ENCODE measurements around the gene AHI1. TPM values are rescaled to one million over a fixed set of nuclear protein-coding genes. Genes with fewer than 3 reads are reported as not detected.

AHI1 gene
- total RNA-seq, 1 experiment from 2014 or later, result 18.8 TPM

DNA sequence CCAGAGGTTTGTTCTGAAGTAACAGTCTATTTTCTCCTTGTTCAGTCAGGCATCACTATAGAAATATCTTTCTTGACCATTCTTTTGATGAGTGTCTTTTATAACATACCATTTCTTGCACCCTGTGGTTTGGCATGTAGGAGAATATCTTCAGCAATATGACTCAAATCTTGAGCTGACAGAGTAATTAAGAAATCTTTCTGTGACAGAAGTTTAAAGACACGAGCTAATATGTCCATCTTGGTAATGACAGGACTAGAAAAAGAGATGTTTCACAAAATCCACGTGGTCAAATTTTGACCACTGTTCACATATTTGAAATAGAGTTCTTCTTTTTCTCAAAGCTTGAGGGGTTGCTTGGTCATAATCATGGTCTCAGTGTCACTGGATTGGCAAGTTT, 166.5 kb downstream of the AHI1 start (continued):
- TF ChIP-seq, protein P1, sequence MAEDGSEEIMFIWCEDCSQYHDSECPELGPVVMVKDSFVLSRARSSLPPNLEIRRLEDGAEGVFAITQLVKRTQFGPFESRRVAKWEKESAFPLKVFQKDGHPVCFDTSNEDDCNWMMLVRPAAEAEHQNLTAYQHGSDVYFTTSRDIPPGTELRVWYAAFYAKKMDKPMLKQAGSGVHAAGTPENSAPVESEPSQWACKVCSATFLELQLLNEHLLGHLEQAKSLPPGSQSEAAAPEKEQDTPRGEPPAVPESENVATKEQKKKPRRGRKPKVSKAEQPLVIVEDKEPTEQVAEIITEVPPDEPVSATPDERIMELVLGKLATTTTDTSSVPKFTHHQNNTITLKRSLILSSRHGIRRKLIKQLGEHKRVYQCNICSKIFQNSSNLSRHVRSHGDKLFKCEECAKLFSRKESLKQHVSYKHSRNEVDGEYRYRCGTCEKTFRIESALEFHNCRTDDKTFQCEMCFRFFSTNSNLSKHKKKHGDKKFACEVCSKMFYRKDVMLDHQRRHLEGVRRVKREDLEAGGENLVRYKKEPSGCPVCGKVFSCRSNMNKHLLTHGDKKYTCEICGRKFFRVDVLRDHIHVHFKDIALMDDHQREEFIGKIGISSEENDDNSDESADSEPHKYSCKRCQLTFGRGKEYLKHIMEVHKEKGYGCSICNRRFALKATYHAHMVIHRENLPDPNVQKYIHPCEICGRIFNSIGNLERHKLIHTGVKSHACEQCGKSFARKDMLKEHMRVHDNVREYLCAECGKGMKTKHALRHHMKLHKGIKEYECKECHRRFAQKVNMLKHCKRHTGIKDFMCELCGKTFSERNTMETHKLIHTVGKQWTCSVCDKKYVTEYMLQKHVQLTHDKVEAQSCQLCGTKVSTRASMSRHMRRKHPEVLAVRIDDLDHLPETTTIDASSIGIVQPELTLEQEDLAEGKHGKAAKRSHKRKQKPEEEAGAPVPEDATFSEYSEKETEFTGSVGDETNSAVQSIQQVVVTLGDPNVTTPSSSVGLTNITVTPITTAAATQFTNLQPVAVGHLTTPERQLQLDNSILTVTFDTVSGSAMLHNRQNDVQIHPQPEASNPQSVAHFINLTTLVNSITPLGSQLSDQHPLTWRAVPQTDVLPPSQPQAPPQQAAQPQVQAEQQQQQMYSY (CRISPR knock-in tag; IDR thresholded peaks at IDR 0.05), result no peak
- TF ChIP-seq, protein P2, sequence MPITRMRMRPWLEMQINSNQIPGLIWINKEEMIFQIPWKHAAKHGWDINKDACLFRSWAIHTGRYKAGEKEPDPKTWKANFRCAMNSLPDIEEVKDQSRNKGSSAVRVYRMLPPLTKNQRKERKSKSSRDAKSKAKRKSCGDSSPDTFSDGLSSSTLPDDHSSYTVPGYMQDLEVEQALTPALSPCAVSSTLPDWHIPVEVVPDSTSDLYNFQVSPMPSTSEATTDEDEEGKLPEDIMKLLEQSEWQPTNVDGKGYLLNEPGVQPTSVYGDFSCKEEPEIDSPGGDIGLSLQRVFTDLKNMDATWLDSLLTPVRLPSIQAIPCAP (CRISPR knock-in tag; IDR thresholded peaks at IDR 0.05), result no peak
- no peak for TF ChIP-seq FOXP1 (CRISPR knock-in tag; IDR thresholded peaks at IDR 0.05; ENCODE audit: borderline replicate concordance)
- TF ChIP-seq, protein P3, sequence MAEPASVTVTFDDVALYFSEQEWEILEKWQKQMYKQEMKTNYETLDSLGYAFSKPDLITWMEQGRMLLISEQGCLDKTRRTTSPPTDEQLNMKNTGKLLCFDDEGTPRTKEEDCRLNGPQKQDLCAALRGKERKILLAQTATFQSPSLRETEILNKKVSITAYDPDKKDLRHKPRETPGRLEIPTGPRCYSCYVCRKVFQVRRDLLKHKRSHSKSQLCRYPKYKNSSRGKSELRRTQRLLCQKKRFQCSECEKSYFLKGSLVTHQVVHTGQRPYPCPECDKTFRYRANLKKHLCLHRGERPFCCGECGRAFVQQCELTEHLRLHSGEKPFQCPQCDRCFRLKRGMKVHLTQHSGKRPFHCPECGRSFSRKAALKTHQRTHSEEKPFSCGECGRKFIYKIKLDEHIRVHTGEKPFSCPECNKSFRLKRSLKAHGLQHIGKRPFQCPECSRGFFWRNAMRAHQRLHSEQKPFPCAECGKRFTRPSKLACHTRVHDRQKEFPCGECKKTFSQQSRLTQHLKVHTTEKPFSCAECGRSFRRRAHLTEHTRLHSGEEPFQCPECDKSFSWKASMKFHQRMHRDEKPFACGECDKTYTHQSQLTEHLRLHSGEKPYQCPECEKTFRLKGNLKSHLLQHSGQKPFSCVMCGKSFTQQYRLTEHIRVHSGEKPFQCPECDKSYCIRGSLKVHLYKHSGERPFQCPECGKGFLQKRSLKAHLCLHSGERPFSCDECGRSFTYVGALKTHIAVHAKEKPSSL (CRISPR knock-in tag; conservative IDR thresholded peaks at IDR 0.05), result no peak
- TF ChIP-seq, protein P4, sequence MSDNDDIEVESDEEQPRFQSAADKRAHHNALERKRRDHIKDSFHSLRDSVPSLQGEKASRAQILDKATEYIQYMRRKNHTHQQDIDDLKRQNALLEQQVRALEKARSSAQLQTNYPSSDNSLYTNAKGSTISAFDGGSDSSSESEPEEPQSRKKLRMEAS (CRISPR knock-in tag; IDR thresholded peaks at IDR 0.05), result no peak
- no peak for TF ChIP-seq ATF1 (CRISPR knock-in tag; IDR thresholded peaks at IDR 0.05)
- no peak for TF ChIP-seq FOXJ3 (CRISPR knock-in tag; IDR thresholded peaks at IDR 0.05; ENCODE audit: borderline replicate concordance)
- TF ChIP-seq, protein P5, sequence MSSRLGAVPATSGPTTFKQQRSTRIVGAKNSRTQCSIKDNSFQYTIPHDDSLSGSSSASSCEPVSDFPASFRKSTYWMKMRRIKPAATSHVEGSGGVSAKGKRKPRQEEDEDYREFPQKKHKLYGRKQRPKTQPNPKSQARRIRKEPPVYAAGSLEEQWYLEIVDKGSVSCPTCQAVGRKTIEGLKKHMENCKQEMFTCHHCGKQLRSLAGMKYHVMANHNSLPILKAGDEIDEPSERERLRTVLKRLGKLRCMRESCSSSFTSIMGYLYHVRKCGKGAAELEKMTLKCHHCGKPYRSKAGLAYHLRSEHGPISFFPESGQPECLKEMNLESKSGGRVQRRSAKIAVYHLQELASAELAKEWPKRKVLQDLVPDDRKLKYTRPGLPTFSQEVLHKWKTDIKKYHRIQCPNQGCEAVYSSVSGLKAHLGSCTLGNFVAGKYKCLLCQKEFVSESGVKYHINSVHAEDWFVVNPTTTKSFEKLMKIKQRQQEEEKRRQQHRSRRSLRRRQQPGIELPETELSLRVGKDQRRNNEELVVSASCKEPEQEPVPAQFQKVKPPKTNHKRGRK (CRISPR knock-in tag; IDR thresholded peaks at IDR 0.05; ENCODE audit: borderline replicate concordance), result no peak

DNA sequence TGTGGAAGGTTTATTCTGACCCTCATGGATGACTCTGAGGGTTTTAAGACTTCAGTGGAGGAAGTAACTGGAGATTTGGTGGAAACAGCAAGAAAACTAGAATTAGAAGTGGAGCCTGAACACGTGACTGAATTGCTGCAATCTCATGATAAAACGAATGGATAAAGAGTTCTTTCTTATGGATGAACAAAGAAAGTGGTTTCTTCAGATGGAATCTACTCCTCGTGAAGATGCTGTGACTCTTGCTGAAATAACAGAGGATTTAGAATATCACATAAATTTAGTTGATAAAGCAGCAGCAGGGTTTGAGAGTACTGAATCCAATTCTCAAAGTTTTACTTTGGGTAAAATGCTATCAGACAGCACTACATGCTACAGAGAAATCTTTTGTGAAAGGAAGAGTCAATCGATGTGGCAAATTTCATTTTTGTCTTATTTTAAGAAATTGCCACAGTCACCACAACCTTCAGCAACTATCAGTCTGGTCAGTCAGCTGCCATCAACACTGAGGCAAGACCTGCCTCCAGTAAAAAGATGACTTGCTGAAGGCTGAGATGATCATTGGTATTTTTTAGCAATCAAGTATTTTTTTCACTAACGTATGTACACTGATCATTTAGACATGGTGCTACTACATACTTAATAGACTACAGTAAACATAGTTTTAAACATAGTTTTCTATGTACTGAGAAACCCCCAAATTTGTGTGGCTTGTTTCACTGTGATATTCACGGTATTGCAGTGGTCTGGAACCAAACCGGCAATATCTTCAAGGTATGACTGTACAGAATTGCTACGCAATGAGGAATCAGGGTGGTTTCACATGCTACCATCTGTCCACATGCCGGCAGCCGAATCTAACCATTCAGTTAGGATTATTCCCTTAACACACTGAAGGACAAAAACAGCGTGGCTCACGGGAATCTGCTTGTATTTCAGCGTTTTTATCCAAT, 167.4 kb downstream of the AHI1 start:
- peaks cover 12% of the 10 kb centered on the region for H3K9me3 Mint-ChIP-seq
- no peak overlapping the region for H3K4me3 Mint-ChIP-seq
- ChIA-PET POLR2A (no interaction called here), CTCF (no interaction called here)
- DNase-seq (ENCODE audit: low spot score) (no peak), ATAC-seq (no peak)
- H3K4me1 Mint-ChIP-seq, result no peaks in the 10 kb centered on the region
- no peaks in the 10 kb centered on the region for H3K36me3 Mint-ChIP-seq
- no peak overlapping the region for H3K27ac Mint-ChIP-seq
- no peaks in the 10 kb centered on the region for H3K27me3 Mint-ChIP-seq (ENCODE audit: low read depth)
- TF ChIP-seq, protein P6, sequence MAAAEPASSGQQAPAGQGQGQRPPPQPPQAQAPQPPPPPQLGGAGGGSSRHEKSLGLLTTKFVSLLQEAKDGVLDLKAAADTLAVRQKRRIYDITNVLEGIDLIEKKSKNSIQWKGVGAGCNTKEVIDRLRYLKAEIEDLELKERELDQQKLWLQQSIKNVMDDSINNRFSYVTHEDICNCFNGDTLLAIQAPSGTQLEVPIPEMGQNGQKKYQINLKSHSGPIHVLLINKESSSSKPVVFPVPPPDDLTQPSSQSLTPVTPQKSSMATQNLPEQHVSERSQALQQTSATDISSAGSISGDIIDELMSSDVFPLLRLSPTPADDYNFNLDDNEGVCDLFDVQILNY (CRISPR knock-in tag; IDR thresholded peaks at IDR 0.05), result no peak
- TF ChIP-seq, protein P3 (CRISPR knock-in tag; conservative IDR thresholded peaks at IDR 0.05), result no peak
- TF ChIP-seq ELF4 (CRISPR knock-in tag; IDR thresholded peaks at IDR 0.05; ENCODE audit: low read depth) (no peak), ZNF232 (CRISPR knock-in tag; IDR thresholded peaks at IDR 0.05) (no peak)
- TF ChIP-seq, protein P7, sequence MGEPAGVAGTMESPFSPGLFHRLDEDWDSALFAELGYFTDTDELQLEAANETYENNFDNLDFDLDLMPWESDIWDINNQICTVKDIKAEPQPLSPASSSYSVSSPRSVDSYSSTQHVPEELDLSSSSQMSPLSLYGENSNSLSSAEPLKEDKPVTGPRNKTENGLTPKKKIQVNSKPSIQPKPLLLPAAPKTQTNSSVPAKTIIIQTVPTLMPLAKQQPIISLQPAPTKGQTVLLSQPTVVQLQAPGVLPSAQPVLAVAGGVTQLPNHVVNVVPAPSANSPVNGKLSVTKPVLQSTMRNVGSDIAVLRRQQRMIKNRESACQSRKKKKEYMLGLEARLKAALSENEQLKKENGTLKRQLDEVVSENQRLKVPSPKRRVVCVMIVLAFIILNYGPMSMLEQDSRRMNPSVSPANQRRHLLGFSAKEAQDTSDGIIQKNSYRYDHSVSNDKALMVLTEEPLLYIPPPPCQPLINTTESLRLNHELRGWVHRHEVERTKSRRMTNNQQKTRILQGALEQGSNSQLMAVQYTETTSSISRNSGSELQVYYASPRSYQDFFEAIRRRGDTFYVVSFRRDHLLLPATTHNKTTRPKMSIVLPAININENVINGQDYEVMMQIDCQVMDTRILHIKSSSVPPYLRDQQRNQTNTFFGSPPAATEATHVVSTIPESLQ (CRISPR knock-in tag; IDR thresholded peaks at IDR 0.05), result no peak
- TF ChIP-seq, protein P8, sequence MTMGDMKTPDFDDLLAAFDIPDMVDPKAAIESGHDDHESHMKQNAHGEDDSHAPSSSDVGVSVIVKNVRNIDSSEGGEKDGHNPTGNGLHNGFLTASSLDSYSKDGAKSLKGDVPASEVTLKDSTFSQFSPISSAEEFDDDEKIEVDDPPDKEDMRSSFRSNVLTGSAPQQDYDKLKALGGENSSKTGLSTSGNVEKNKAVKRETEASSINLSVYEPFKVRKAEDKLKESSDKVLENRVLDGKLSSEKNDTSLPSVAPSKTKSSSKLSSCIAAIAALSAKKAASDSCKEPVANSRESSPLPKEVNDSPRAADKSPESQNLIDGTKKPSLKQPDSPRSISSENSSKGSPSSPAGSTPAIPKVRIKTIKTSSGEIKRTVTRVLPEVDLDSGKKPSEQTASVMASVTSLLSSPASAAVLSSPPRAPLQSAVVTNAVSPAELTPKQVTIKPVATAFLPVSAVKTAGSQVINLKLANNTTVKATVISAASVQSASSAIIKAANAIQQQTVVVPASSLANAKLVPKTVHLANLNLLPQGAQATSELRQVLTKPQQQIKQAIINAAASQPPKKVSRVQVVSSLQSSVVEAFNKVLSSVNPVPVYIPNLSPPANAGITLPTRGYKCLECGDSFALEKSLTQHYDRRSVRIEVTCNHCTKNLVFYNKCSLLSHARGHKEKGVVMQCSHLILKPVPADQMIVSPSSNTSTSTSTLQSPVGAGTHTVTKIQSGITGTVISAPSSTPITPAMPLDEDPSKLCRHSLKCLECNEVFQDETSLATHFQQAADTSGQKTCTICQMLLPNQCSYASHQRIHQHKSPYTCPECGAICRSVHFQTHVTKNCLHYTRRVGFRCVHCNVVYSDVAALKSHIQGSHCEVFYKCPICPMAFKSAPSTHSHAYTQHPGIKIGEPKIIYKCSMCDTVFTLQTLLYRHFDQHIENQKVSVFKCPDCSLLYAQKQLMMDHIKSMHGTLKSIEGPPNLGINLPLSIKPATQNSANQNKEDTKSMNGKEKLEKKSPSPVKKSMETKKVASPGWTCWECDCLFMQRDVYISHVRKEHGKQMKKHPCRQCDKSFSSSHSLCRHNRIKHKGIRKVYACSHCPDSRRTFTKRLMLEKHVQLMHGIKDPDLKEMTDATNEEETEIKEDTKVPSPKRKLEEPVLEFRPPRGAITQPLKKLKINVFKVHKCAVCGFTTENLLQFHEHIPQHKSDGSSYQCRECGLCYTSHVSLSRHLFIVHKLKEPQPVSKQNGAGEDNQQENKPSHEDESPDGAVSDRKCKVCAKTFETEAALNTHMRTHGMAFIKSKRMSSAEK (CRISPR knock-in tag; IDR thresholded peaks at IDR 0.05; ENCODE audit: borderline replicate concordance), result no peak

Data from WTC11 (cell line).